ENCODE data around the gene PROX2. TPM values are rescaled to one million over a fixed set of nuclear protein-coding genes. Genes with fewer than 3 reads are reported as not detected.

The PROX2 gene
- total RNA-seq, 1 experiment from 2014 or later = not detected

DNA sequence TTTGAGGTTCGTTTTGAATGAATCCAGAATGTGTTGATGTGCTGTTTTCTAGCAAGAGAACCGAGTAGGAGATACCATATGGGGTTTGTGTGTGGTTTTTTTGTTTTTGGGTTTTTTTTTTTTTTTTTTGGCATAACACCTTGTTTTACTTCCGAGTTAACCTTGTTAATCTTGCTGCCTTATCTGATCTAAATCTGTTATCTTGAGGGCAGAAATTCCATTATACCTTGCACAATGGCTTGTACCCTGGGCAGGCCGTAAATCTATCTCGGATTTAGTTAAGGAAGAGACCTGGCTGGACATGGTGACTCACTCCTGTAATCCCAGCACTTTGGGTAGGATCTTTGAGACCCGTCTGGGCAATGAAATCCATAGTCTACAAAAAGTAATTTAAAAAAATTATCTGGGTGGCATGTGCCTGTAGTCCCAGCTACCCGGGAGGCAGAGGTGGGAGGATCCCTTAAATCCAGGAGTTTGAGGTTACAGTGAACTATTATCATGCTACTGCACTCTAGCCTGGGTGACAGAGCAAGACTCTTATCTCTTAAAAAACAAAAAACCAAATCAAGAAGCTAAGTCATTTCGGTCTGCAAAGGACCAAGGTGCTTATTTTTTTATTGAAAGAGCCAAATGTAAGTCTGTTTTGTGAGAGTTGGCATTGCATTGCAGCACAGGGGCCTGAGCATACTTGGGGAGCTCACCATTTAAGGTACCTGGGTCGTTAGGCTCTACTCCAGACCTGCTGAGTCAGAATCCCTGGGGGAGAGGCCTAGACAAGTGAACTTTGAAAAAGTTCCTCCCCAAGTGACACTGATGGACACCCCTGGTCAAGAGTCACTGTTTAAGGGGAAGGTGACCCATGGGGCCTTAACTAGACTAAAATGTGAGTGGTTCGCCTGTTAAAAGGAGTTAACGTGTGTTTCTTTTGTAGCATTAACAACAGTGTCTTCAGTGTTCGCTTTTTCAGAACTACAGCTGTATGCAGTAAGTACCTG is 12.5 kb upstream of the PROX2 start:
- CTCF ChIA-PET = interaction anchor here (0.7 kb wide), 1 partner anchor 1791 kb away, joined by 3 read pairs; no protein-coding TSS in a partner anchor
- intact Hi-C loops (cut with micrococcal nuclease; ENCODE audit: unreplicated experiment) = no loop called here
- no TSS peak for BruUV-seq (replicated peaks)
- Mint-ChIP-seq H3K36me3 (ENCODE audit: insufficient read depth, unreplicated experiment) (peaks cover 36% of the 10 kb centered on the region), H3K4me1 (ENCODE audit: low read depth, unreplicated experiment) (peaks cover 43% of the 10 kb centered on the region), H3K27me3 (ENCODE audit: unreplicated experiment) (no peaks in the 10 kb centered on the region), H3K9me3 (ENCODE audit: low read depth, unreplicated experiment) (no peaks in the 10 kb centered on the region), H3K27ac (ENCODE audit: unreplicated experiment) (no peak overlapping the region), H3K4me3 (ENCODE audit: low read depth, unreplicated experiment) (no peak overlapping the region)
- TF ChIP-seq, protein P1, sequence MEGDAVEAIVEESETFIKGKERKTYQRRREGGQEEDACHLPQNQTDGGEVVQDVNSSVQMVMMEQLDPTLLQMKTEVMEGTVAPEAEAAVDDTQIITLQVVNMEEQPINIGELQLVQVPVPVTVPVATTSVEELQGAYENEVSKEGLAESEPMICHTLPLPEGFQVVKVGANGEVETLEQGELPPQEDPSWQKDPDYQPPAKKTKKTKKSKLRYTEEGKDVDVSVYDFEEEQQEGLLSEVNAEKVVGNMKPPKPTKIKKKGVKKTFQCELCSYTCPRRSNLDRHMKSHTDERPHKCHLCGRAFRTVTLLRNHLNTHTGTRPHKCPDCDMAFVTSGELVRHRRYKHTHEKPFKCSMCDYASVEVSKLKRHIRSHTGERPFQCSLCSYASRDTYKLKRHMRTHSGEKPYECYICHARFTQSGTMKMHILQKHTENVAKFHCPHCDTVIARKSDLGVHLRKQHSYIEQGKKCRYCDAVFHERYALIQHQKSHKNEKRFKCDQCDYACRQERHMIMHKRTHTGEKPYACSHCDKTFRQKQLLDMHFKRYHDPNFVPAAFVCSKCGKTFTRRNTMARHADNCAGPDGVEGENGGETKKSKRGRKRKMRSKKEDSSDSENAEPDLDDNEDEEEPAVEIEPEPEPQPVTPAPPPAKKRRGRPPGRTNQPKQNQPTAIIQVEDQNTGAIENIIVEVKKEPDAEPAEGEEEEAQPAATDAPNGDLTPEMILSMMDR (IDR thresholded peaks at IDR 0.05; ENCODE audit: unreplicated experiment) = no peak
- no peak for DNase-seq

DNA sequence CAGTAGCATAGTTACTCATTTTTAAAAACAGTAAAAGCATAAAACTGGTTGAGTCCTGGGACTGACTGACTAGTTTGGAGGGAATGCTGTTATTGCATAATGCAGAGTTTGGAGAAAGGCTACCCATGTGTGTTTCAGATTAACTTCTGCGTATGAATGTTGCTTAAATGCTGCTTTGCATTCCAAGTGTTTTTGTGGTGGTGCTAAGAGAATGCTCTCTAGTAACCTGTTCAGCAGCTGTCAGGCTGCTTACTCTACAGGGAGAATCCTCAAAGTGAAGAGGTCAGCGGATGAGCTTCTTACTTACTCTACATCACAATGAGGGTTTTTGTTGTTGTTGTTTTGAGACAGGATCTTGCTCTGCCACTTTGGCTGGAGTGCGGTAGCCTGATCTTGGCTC is 10.1 kb upstream of the PROX2 start:
- DNase-seq = no peak
- Mint-ChIP-seq H3K27me3 (ENCODE audit: unreplicated experiment) (no peaks in the 10 kb centered on the region), H3K36me3 (ENCODE audit: insufficient read depth, unreplicated experiment) (peaks cover 54% of the 10 kb centered on the region), H3K27ac (ENCODE audit: unreplicated experiment) (no peak overlapping the region), H3K4me1 (ENCODE audit: low read depth, unreplicated experiment) (peaks cover 56% of the 10 kb centered on the region), H3K9me3 (ENCODE audit: low read depth, unreplicated experiment) (no peaks in the 10 kb centered on the region), H3K4me3 (ENCODE audit: low read depth, unreplicated experiment) (no peak overlapping the region)
- BruUV-seq (replicated peaks) = no TSS peak
- CTCF ChIA-PET = no interaction called here
- TF ChIP-seq, protein P1 (IDR thresholded peaks at IDR 0.05; ENCODE audit: unreplicated experiment) = no peak
- intact Hi-C loops (cut with micrococcal nuclease; ENCODE audit: unreplicated experiment) = no loop called here

DNA sequence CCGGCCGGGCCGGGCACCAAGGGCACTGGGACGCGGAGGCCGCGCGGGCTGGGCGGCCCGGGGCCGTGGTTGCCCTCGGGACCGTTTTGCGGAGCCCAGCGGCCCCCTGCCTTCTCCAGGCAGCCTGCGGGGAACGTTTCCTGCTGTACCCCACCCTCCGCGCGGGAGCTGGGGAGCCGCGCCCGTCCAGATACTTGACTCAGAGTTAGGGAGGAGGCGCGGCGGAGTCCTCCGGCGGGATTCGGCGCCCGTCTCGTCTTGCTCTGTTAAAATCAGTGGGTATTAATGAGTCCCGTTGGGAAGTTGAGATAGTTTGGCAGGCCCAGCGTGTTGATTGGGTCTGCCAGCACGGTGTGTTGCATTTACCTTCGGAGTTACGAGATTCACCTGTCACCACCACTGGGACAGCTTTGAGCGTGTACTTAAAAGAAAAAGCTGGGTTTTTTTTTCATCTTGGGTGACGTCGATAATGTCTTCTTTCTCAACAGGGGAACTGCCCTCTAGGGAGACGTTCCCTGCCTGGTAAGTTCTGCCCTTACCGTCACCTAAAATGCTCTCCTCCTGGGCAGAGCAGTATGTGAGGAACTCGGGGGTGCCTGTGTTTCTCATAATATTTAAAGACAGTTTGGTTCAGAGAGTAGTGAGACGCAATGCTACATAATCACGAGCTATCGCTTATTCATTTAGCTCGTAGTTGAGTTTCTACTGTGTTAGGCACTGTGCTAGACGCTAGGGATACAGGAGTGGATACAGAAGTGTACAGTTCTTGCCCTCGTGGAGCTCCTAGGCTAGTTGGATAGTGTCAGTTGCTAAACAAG is 6.4 kb upstream of the PROX2 start:
- Mint-ChIP-seq H3K9me3 (ENCODE audit: low read depth, unreplicated experiment) (no peaks in the 10 kb centered on the region), H3K4me3 (ENCODE audit: low read depth, unreplicated experiment) (peak overlapping the region; percentile 95), H3K4me1 (ENCODE audit: low read depth, unreplicated experiment) (peaks cover 49% of the 10 kb centered on the region), H3K36me3 (ENCODE audit: insufficient read depth, unreplicated experiment) (peaks cover 42% of the 10 kb centered on the region), H3K27ac (ENCODE audit: unreplicated experiment) (peak overlapping the region; percentile 92), H3K27me3 (ENCODE audit: unreplicated experiment) (no peaks in the 10 kb centered on the region)
- BruUV-seq (replicated peaks) = TSS peak; percentile 35
- intact Hi-C loops (cut with micrococcal nuclease; ENCODE audit: unreplicated experiment) = no loop called here
- TF ChIP-seq, protein P1 (IDR thresholded peaks at IDR 0.05; ENCODE audit: unreplicated experiment) = no peak
- CTCF ChIA-PET = interaction anchor here (0.6 to 1.6 kb wide), 2 partner anchors 21 to 1802 kb away, joined by 3 to 12 read pairs; no protein-coding TSS in a partner anchor
- DNase-seq = peak; percentile 42

DNA sequence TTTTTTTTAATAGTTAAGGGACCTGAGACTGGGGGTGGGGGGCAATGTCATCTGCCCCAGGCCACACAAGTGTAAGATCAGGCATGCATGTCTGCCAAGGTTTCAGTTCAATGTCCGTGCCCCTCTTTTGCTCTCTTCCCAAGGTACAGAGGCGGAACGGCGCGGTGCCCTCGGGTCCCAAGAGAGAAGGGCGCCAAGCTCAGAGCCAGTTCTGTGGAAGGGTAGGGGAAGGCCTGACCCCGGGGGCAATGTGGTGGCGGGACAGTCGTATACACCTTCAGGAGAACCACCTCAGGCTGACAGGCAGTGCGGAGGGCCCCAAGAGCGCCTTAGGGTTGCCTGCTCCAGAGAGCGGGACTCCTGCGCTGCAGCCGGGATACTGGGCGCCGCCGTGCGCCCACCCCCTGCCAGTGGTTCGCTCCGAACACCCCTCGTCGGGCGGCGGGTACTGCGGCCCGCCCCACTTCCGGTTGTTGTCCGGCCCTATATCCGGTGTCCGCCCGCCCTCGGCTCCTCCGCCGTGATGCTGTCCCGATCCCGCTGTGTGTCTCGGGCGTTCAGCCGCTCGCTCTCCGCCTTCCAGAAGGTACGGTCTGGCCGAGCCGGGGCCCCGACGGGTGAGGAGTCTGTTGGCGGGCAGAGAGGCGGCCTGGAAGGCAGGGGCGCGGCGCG is 5.6 kb upstream of the PROX2 start, which contains the start of gene DLST:
Gene DLST, plus strand, starts transcription at position 486 of the 672 bp plus-strand sequence. Its CDS starts 38 bp downstream, at position 524.
- H3K4me1 Mint-ChIP-seq (ENCODE audit: low read depth, unreplicated experiment) = peaks cover 49% of the 10 kb centered on the region
- no peaks in the 10 kb centered on the region for H3K27me3 Mint-ChIP-seq (ENCODE audit: unreplicated experiment)

More for the DNA sequence above, 5.6 kb upstream of the PROX2 start, which contains the start of gene DLST:
- DNase-seq = peak; percentile 92
- CTCF ChIA-PET = interaction anchor here (0.6 to 1.6 kb wide), 3 partner anchors 9 to 21 kb away, joined by 3 to 12 read pairs (median 3); no protein-coding TSS in a partner anchor
- Mint-ChIP-seq H3K27ac (ENCODE audit: unreplicated experiment) (peak within 1 kb of the TSS; percentile 92), H3K36me3 (ENCODE audit: insufficient read depth, unreplicated experiment) (peaks cover 41% of the 10 kb centered on the region), H3K9me3 (ENCODE audit: low read depth, unreplicated experiment) (no peaks in the 10 kb centered on the region), H3K4me3 (ENCODE audit: low read depth, unreplicated experiment) (peak within 1 kb of the TSS; percentile 95)
- intact Hi-C loops (cut with micrococcal nuclease; ENCODE audit: unreplicated experiment) = no loop called here
- BruUV-seq (replicated peaks) = no TSS peak
- TF ChIP-seq, protein P1 (IDR thresholded peaks at IDR 0.05; ENCODE audit: unreplicated experiment) = no peak

Data from Calu3 (cell line).